Putamen (tissue), 1 donor: ENCODE results near the gene EYA2.

Source experiments
- DNase-seq: peaks from one replicate; pipeline ENCODE4 v3.0.0-alpha.2; 2016; ENCODE audit warnings: low spot score

Gene EYA2

DNA sequence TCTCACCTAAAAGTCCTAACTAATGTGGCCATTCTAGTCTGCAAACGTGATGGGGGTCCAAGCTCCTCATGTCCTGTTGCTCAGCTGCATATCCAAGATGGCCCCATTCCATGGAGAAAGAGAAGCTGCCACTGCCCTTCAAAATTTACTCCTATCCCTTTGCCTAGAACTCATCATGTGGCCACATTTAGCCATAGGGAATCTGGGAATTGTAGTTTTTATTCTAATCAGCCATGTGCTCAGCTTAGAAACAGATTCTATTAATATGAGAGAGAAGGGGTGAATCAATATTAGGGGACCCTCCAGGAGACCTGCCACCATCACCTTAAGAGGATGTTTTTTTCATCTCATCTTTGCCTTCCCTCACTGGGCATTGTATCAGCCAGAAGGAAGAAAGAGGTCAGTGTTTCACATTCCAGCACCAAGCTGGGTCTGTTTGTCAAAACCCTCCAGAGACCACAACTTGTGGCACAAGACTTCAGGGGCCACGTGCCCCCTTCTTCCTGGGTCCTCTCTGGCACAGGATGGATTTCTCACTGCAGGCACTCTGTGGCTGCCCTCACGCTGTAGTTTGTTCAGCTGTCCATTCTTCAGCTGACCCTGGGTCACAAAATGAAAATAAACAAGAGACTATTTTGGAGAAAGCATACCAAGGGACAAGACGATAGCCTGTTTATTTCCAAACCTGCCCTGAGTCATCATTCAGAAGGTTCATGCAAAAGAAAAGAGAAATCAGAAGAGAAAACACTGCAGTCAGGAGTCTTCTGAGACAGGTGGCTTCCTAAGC is 172.0 kb downstream of the EYA2 start:
- no peak for DNase-seq

DNA sequence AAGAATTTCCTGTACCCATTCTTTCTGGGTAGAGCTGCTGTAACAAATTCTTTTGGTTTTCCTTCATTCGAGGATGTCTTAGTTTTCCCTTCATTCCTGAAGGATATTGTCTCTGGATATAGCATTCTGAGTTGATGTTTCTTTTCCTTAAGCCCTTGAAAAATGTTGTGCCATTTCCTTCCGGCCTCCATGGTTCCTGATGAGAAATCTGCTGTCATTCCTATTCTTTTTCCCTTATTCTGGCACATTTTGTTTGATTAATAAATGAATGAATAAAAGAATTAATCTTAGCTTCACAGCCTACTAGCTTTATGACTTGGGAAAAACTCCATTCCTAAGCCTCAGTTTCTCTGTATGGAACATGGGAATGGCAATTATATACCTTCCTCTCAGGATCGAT is 173.1 kb downstream of the EYA2 start:
- no peak for DNase-seq

DNA sequence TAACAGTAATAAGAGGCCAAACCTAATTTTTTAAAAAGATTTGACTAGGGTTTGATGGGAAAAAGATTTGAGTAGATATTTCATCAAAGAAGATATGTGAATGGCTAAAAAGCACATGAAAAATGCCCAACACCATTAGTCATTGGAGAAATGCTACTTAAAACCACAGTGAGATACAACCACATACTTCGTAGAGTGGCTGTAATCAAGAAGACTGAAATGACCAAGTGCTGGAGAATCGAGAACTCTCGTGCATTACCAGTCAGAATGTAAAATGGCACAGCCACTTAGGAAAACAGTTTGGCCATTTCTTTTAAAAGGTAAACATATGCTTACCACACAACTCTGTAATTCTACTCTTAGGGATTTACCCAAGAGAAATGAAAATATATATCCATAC is 175.5 kb downstream of the EYA2 start:
- DNase-seq, result no peak

DNA sequence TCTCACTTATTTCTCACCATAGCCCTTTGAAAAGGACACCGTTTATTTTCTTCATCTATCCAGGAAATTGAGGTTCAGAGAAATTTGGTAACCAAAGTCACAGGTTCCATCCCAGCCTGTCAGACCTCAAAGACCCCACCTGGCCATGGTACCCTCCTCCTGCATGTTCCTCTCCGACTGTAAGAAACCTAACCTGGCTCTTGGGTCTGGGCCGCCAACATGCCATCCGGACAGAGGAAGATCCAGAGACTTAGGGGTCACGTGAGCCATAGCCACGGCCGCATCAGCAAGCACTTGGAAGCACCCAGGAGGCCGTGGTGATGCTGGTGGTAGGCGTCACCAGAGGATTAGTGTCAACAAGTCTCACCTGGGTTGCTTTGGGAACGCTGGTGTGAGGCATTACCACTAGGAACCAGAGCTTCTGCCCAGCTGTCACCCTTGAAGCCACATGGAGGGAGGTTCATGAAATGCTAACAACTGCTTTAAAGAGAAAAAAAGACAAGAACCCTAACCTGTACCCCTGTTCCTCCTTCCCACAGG is 177.1 kb downstream of the EYA2 start:
- DNase-seq, result no peak

GRCh38 chr20:47073766-47074475 is 179.3 kb downstream of the EYA2 start:
- no peak for DNase-seq

GRCh38 chr20:47075263-47075662 is 180.6 kb downstream of the EYA2 start:
- no peak for DNase-seq

DNA sequence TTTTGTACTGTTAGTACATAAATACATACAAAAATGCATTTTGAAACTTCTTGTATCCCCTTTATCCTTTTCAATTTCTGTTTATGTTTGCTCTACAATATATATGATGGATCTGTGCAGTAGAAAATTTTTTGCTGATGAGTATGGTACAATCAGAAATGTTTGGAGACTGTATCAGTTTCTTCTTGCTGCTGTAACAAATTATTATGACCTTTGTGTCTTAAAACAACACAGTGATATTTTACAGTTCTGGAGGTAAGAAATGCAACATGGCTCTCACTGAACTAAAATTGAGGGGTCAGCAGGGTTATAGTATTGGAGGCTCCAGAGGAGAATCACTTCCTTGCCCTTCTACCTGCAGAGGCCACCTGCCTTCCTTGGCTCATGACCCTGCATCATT is 184.4 kb downstream of the EYA2 start:
- no peak for DNase-seq

DNA sequence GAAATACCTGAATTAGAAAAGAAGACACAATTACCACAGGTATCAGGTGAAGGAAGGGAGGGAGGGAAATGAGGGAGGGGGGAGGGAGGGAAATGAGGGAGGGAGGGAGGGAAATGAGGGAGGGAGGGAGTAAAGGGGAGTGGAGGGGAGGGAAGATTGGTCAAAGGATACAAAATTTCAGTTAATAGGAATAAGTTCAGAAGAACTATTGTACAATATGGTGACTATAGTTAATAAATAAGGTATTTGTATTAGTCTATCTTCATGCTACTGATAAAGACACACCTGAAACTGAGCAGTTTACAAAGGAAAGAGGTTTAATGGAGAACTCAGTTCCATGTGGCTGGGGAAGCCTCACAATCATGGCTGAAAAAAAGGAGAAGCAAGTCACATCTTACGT is 185.7 kb downstream of the EYA2 start:
- DNase-seq, result no peak

DNA sequence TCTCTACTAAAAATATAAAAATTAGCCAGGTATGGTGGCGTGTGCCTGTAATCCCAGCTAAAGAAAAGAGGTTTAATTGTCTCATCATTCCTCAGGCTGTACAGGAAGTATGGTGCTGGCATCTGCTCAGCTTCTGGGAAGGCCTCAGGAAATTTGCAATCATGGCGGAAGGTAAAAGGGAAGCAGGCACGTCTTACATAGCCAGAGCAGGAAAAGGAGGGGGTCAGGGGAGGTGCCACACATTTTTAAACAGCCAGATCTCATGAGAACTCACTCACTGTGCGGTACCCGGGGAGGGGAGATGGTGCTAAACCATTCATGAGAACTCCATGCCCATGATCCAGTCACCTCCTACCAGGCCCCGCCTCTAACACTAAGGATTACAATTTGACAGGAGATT is 191.7 kb downstream of the EYA2 start:
- DNase-seq, result no peak

DNA sequence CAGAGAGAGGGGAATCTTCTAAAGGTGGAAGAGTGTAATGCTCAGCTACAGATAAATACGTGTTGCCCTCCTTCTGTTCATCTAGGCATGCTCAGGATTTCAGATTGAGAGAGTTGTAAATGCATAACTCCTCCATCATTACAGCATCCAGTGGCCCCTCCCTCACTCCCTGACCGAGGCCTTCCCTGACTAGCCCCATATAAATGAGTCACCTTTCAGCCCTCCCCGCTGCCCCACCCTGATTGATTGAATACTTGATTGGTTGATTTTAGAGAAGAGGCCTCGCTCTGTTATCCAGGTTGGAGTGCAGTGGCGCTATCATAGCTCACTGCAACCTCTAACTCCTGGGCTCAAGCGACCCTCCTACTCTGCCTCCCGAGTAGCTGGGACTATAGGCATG is 193.7 kb downstream of the EYA2 start:
- DNase-seq, result no peak

- no peak for DNase-seq
These were observed 194.5 kb downstream of the EYA2 start for GRCh38 chr20:47089151-47089550.

DNA sequence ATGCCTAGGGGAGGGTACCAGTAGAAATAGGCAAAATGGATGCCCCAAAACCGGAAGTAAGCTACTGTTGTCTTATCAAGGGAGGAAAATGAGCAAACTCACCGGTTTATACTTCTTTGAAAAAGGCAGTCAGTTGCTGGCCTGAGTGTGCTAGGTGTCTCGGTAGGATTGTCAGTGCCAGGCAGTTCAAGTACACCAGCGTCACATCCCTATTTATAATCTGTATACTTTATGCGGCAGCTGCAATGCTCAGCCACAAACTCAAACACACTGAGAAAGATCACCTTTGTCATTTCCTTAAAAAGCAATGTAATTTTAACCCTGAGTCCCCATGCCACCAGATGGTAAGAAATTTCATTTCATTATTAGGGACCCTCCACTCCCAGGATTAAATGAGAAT is 196.2 kb downstream of the EYA2 start:
- DNase-seq, result no peak

GRCh38 chr20:47093320-47093966 is 198.8 kb downstream of the EYA2 start:
- DNase-seq, result no peak

DNA sequence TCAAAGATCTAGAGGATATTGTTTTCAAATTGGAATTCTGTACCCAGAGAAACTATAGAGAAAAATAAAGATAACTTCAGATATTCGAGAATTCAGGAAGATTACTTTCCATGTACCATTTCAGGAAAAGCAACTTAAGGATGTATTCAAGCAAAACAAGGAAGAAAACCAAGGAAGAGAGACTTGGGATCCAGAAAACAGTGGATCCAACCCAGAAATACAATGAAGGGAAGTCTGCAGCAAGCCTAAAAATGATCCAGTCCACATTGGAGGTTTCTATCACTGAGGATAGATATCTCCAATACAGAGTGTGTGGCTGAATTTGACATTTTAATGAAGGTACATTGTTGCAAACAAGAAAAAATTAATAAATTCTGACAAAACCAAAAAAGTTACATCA is 201.0 kb downstream of the EYA2 start:
- no peak for DNase-seq

DNA sequence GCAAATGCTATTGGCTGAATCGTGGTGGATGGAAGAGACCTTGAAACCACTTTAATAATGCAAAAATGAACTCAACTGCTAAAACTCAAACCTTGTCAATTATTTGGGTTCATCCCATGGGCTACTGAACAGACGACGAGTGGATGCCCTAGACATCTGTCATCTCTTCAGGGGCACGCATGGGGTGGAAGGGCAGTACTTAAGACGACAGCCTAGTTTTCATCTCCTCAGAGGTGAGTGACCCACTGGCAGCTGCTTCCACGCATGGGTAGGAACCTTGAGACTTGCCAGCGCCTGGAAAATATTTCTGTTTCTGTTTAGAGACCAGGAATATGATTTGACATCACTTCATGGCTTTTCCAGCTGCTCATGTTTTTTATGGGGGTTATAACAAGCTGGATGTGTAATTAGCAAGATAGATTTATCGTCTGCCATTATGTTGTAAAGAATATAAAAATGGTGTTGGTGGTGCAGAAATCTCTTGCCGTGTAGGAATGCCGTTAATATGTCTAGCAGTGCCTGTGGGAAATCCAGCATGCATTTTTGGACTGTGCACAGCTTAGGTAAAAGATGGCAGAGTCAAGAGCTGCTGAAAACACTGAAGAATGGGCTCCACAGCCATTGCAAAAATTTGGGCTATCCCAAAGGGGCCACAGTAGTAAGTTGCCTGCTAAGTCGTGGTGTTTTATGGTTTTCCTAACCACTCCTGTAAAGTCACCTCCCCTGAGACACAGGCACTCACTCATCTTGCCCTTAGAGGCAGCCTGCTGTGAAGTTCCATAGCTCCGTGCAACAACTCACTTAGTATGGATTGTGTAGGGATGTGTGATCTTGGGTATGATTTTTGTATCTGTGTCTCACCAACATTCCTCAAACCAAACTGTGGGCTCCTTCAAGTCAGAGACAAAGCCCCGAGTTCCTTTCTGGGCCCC is 203.3 kb downstream of the EYA2 start:
- DNase-seq, result no peak

GRCh38 chr20:47099093-47099492 is 204.4 kb downstream of the EYA2 start:
- no peak for DNase-seq

GRCh38 chr20:47099825-47100441 is 205.3 kb downstream of the EYA2 start:
- no peak for DNase-seq

- no peak for DNase-seq
These were observed 208.0 kb downstream of the EYA2 start for GRCh38 chr20:47102629-47103028.

DNA sequence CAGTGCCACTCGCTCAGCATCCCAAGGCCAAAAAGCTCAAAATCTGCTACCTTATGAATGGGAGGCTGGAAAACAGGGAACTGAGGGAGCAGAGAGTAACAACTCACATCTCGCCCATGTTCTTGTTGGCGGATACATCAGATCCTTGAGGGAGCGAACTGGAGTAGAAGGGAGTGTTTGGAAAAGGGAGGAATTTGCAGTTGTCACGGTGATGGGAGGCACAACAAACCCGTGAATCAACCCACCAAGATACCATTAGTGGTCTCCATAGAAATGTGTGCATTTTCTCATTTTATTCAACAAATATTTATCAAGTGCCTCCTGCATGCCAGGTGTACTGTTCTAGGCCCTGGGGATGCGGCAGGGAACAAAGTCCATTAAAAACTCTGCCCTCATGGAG is 212.1 kb downstream of the EYA2 start:
- no peak for DNase-seq

DNA sequence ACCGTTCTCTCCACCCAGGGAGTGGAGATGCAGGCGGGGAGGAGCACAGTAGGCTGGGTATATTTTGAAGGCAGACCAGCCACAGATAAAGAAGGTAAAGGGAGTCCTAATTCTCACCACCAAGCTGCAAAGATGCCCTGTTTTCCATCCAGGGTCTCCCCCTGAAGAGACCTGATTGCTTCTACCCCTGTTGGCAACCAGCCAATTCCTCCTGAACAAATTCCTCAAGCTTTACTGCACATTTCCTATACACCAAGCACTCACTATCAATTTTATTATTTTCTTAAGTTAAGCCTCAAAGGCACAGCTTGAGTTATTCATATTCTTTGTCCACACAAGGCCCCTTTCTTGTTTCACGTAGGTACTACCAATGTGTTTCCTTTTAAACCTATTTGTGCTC is 214.4 kb downstream of the EYA2 start:
- DNase-seq, result no peak

DNA sequence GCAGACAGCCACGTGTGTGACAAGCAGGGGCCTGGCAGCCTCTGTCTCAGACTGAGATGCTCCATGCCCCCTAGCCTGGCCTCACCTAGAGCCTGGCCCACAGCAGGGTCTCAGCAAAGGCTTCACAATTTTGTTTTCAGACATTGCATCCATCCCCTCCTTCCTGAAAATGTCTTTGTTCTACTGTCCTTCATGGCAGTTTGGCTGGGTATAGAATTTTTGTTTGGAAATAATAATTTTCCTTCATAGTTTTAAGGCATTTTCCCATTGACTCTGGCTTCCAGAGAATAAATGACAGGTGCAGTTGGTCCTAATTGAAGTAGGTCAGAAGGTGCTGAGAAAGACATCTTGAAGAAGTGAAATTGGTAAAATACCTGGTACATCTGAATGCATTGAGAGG is 216.2 kb downstream of the EYA2 start:
- DNase-seq, result no peak
